GM18867 (cell line): ENCODE results near the gene THEMIS2.
"Not testable (repeated sequence)": the region's sequence is repeated elsewhere in the genome, so short reads cannot be mapped to it uniquely, and the experiment has no call there.

Experiments
- ATAC-seq: cut with Tn5 transposase; IDR thresholded peaks from one replicate; pipeline ENCODE4 v1.9.1; 2021; ENCODE audit warnings: mild to moderate bottlenecking, moderate library complexity; ENCODE audit not compliant: unreplicated experiment

The THEMIS2 gene

DNA sequence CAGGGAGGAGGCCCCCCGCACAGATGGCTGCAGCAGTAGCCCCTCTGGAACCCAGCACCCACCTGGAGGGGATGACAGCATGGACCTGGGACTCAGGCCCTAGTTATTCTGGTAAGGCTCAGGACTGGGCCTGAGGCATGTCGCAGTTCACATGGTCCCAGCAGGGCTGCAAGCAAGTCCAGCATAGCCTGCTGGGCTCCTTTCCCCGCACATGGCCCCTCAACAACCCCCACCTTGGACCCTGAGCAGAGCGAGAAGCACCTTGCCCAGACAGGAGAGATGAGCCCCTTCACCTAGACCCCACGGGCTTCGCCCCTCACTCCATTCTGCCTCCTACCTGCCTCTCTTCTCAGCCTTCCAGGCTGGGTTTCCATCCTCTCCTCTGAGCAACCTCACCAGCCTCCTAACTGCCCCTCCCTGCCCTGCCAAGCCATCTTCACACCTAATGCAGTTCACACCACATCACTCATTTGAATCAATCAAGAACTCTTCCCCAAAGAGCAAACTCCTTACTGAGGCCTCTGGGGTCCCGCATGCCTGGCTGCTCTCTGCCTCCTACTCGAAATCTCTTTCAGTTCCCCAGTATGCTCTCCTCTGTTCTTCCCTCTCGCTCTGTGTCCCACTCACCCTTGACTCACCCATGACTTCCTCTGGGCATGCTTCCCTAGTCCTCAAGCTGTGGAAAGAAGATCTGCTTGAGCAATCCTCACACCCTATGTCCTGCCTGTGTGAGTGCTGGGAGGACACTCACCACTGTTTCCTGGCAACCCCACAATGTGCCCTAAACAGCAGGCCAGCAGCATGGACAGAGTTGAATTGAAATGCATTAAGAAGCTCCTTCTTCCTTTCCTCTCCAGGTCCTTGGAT, 9.4 kb upstream of the THEMIS2 start:
- ATAC-seq = no peak

DNA sequence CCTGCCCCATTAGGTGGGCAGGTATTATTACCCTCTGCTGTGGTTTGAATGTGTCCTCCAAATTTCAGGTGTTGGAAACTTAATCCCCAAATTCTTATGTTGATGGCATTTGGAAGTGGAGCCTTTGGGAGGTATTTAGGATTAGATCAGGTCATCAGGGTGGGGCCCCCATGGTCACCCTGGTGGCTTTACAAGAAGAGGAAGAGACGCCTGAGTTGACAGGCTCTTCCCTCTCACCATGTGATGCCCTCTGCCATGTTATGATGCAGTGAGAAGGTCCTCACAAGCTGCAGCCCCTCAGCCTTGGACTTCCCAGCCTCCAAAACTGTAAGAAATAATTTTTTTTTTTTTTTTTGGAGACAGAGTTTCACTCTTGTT, 8.8 kb upstream of the THEMIS2 start:
- no peak for ATAC-seq

DNA sequence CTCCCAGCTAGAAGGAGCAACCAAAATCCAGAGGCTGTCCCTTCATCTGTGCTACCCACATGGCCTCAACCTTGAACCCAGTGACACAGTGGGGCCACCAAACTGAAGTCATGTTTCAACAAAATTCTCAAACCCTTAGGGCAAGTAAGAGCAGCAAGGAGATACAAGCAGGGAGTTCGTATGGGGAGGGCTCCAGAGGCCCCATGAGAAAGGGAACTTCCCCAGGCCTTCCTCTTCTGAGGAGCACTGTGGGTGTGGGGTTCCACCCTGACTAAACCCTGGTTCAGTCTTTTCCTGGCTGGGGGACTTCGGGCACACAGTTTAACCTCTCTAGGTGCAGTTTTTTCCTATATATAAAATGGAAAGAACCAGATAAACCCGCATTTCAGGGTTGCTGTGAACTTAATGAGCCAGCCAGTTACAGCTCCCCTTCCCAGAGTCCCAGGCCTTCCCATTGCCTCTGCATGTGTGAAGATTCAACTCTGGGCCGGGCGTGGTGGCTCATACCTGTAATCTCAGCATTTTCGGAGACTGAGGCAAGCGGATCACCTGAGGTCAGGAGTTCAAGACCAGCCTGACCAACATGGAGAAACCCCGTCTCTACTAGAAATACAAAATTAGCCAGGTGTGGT, 8.0 kb upstream of the THEMIS2 start:
- no peak for ATAC-seq

GRCh38 chr1:27865821-27866220, 6.5 kb upstream of the THEMIS2 start:
- ATAC-seq = no peak

DNA sequence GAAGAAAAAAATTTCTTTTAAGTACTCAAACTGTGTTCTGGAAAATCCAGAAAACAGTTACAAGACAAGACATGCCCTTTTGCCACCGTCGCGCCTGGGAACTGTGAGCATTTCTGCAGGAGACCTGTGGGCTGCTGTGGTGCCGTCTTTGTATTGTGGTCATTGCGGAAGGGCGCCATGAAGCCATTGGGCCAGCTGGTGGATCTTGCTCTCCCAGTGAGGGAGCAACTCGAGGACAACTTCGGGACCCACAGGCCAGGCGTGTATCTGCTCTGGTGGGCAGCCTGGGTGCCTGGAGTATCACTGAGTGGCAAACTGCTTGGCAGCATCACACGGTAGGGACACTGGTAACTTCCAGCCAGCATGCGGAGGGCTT, 3.8 kb upstream of the THEMIS2 start:
- ATAC-seq = no peak

GRCh38 chr1:27868932-27869718, 3.2 kb upstream of the THEMIS2 start:
- peak; percentile 36 for ATAC-seq

GRCh38 chr1:27869719-27870085, 2.6 kb upstream of the THEMIS2 start:
- no peak for ATAC-seq

GRCh38 chr1:27871076-27871475, 1.3 kb upstream of the THEMIS2 start:
- ATAC-seq = not testable (repeated sequence)

GRCh38 chr1:27872802-27873551, 633 bp downstream of the THEMIS2 start:
- no peak for ATAC-seq

- ATAC-seq = no peak
These were observed 1.5 kb downstream of the THEMIS2 start for GRCh38 chr1:27873671-27874384.

DNA sequence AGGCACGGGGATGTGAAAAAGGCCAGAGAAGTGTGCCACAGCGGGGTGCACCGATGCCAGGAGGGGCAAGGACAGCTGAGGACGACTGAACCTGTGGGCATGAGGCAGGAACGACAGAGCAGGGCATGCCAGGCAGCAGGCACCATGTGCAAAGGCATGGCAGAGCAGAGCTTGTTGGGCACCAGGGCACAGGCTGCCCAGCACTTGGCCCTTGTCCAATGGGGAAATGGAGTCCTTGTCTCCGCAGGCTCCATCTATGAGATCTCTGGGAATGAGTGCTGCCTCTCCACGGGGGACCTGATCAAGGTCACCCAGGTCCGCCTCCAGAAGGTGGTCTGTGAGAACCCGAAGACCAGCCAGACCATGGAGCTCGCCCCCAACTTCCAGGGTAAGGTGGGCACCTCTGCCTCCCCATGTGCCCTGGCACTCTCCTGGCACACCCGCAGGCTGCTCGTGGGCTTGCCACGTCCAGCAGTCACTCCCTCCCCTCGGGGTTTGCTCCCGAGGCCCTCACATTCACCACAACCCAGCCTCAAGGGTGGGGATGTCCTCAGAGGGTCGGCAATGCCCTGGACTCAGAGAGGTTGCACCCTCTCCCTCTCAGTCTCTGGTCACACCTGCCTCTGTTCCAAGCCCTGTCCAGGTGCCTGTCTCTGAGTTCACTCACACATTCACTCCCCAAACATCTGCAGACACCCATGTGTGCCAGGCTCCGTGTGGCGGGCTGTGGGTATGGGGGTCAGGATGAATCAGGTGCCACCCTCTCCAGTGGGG, 4.2 kb downstream of the THEMIS2 start:
- ATAC-seq = no peak

DNA sequence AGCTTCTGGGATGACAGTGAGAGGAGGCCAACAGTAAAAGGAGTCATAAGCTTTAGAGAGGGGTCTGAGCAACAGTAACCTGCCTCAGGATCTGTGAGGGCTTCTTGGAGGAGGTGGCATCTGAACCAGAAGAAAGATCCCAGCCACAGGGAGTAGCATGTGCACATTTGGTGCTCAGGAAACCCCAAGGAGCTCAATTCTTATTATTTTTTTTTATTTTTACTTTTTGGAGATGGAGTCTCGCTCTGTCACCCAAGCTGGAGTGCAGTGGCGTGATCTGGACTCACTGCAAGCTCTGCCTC, 4.7 kb downstream of the THEMIS2 start:
- no peak for ATAC-seq

DNA sequence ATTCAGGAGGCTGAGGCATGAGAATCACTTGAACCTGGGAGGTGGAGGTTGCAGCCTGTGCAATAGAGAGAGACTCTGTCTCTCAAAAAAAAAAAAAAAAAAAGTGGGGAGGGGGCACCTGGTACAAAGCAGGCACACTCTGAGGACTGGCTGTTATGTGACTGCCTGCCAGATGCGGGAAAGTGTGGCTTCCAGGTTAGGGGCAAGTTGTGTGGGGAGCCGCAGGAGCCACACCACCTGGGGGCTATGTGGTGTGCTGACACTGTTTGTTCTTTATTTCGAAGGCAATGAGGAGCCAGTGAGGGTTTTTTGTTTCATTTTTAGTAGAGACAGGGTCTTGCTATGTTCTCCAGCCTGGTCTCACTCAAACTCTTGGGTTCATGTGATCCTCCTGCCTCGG, 5.7 kb downstream of the THEMIS2 start:
- ATAC-seq = no peak

GRCh38 chr1:27878787-27879335, 6.5 kb downstream of the THEMIS2 start:
- ATAC-seq = no peak

GRCh38 chr1:27879374-27880082, 7.2 kb downstream of the THEMIS2 start:
- no peak for ATAC-seq

GRCh38 chr1:27882543-27882903, 10.2 kb downstream of the THEMIS2 start:
- no peak for ATAC-seq

- peak; percentile 2 for ATAC-seq
These were observed 11.2 kb downstream of the THEMIS2 start for GRCh38 chr1:27883536-27883935.

DNA sequence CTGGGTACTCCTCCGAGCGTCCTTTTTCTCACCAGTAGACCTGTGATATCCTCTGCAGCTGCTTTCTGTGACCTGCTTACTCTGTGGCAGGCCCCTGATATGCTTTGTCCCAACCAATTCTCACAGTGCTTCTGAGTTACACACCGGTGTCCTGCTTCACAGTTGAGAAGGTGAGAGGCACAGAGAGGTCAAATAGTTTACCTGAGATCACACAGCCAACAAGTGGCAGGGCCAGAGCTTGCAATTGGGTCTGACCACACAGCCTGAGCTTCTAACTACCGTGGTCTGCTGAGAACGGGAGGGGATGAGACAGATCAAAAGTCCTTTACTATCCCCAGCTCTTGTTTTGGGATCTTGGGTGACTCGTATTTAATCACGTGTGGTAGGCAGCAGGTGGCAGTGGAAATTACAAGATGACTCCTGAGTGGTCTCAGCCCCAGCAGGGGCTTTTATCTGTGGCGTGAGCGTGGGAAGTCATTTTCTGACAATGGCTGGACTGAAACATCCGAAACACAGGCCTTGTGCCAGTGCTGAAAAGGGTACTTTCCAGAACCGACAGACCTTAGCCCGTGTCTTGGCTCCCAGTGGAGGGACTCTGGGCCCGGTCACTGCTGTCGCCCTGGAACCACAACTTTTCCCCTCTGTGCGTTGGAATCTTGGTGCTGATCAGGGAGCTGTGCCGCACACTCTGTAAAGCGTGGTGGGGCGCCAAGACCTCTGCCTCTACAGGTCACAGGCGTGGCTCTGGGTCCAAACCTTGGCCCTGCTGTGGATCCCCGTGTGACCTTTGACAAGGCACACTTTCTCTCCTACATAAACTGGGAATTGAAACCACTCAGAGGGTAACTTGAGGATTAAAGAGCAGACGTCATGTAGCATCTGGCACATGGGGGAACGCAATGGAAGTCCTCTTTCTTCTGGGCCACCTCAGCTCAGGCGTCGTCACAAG, 11.9 kb downstream of the THEMIS2 start:
- ATAC-seq = peak; percentile 53
